Ovary (tissue), 9 donors: Measurements from ENCODE around the gene BLOC1S1. TPM values are rescaled to one million over a fixed set of nuclear protein-coding genes. Genes with fewer than 3 reads are reported as not detected.
A peak's percentile ranks its signal among the peaks of the same experiment; 100 is the strongest.

Experiments used
- DNase-seq, 5 donors: peaks; one replicate each; pipeline ENCODE4 v3.0.0-alpha.2; 2019 to 2020
- H3K27ac ChIP-seq, 2 donors: fragments of 200-600 bp; one replicate each; pipeline versions ENCODE4 v1.5.1 to v1.8.0; 2019 to 2022
- H3K27me3 ChIP-seq: fragments of 200-600 bp; one replicate; pipeline ENCODE4 v1.8.0; 2022
- H3K36me3 ChIP-seq: fragments of 200-600 bp; sonication (generic); one replicate; pipeline ENCODE4 v1.5.1; 2019
- H3K4me1 ChIP-seq: one replicate; pipeline ENCODE4 v1.8.1; 2013; ENCODE audit warnings: mild to moderate bottlenecking, moderate library complexity; ENCODE audit not compliant: insufficient read depth
- H3K4me3 ChIP-seq: fragments of 200-600 bp; sonication (generic); one replicate; pipeline ENCODE4 v1.5.1; 2017
- H3K9me3 ChIP-seq, 2 donors: fragments of 200-600 bp in 1 of 2; sonication (generic) in 1 of 2; one replicate each; pipeline versions ENCODE4 v1.5.1 to v1.8.1; 2013 to 2019; ENCODE audit warnings: mild to moderate bottlenecking in 1 of 2, moderate library complexity in 1 of 2
- CTCF ChIP-seq, 3 donors: fragments of 450-650 bp in 2 of 3; fragments of 200-600 bp in 1 of 3; IDR thresholded peaks; one replicate each; pipeline versions ENCODE4 v1.5.1 to v1.8.0; 2016 to 2022; ENCODE audit warnings: antibody characterized with exemption in 3 of 3, mild to moderate bottlenecking in 1 of 3
- EP300 ChIP-seq: sonication (generic); formaldehyde crosslinking; IDR thresholded peaks from one replicate; pipeline ENCODE4 v1.6.1; 2017; ENCODE audit warnings: antibody characterized with exemption
- POLR2A ChIP-seq: fragments of 450-650 bp; IDR thresholded peaks from one replicate; pipeline ENCODE4 v1.6.1; 2017; ENCODE audit warnings: antibody characterized with exemption, mild to moderate bottlenecking, moderate library complexity
- WGBS, 3 donors: extraction: QIAGEN DNeasy Blood & Tissue Kit in 1 of 3; methylation state at CpG; one replicate each; pipeline versions ENCODE4 v1.1.5 to v1.1.7; 2013 to 2017; 5-methylcytosine and 5-hydroxymethylcytosine counted together
- intact Hi-C, 4 donors: fragments of 100-400 bp; cut with DNase I; formaldehyde crosslinking; loops; one replicate each; pipeline versions ENCODE4 v1.11.0 to v1.15.1; 2022 to 2023
- polyA plus RNA-seq, 2 donors: library from polyadenylated mRNA; stranded (reverse); fragments of 200-250 nt in 1 of 2; fragments of 350-450 nt in 1 of 2; fragmentation: Illumina TruSeq in 1 of 2; extraction: RNeasy Lipid Tissue Mini Kit (QIAGEN cat#74804) in 1 of 2; gene quantifications; one replicate each; pipeline ENCODE4 v1.2.3, GENCODE V29; 2013 to 2014
- total RNA-seq, 7 donors: library from RNA; depleted of rRNA in 2 of 7; stranded (reverse); fragments of >200 nt in 2 of 7; fragmentation: NEBNext Ultra II Directional in 3 of 7; extraction: Animal tissue kit (Norgen Biotek cat#: 25700) in 3 of 7; gene quantifications; one replicate each; pipeline versions ENCODE4 v1.1.0 to v1.2.4, GENCODE V29; 2016 to 2023
- donor health status: DM: no; HTN: no; CAD: no; lungs with moderate emphysema.
- donor health status: DM: no; HTN: no; CAD: no.
- donor health status: Bipolar disorder and iron deficiency.
- donor health status: DM: yes; HTN: yes; CAD: no.
- donor health status: DM: no; HTN: no; CAD: no.
- donor health status: DM: yes; HTN: yes; CAD: no.

The BLOC1S1 gene
- total and polyA plus RNA-seq, 9 donors: 96.0 to 214 (median 120) TPM

GRCh38 chr12:55703901-55704761 is 11.7 kb upstream of the BLOC1S1 start:
- H3K27me3 ChIP-seq: no peaks in the 10 kb centered on the region
- no peaks in the 10 kb centered on the region for H3K36me3 ChIP-seq
- no peak for TF ChIP-seq POLR2A
- no peak for TF ChIP-seq EP300
- TF ChIP-seq CTCF (IDR thresholded peaks at IDR 0.05): no peak
- no peaks in the 10 kb centered on the region for H3K9me3 ChIP-seq
- intact Hi-C loops: no loop called here
- peak in 2 of 5 donors; percentile 24 to 41 for DNase-seq
- no peak overlapping the region for H3K4me3 ChIP-seq
- peaks cover 5% of the 10 kb centered on the region for H3K4me1 ChIP-seq
- H3K27ac ChIP-seq: no peak overlapping the region
- WGBS, 3 donors: 77 to 86% (median 78%) methylated on average over 6 of the region's 6 CpGs

GRCh38 chr12:55704824-55705718 is 10.8 kb upstream of the BLOC1S1 start:
- Histone ChIP-seq H3K4me1 (peaks cover 5% of the 10 kb centered on the region), H3K9me3 (no peaks in the 10 kb centered on the region), H3K36me3 (no peaks in the 10 kb centered on the region), H3K27ac (no peak overlapping the region), H3K27me3 (no peaks in the 10 kb centered on the region), H3K4me3 (no peak overlapping the region)
- TF ChIP-seq EP300 (no peak), CTCF (IDR thresholded peaks at IDR 0.05) (no peak), POLR2A (no peak)
- intact Hi-C loops: no loop called here
- no peak for DNase-seq
- WGBS, 3 donors: 66 to 75% (median 71%) methylated on average over 9 of the region's 9 CpGs

- H3K36me3 ChIP-seq: no peaks in the 10 kb centered on the region
- TF ChIP-seq POLR2A (no peak), CTCF (IDR thresholded peaks at IDR 0.05) (no peak), EP300 (no peak)
- H3K4me1 ChIP-seq: peaks cover 5% of the 10 kb centered on the region
- DNase-seq: no peak
- intact Hi-C loops: no loop called here
- H3K27ac ChIP-seq: no peak overlapping the region
- H3K9me3 ChIP-seq: no peaks in the 10 kb centered on the region
- H3K27me3 ChIP-seq: no peaks in the 10 kb centered on the region
- H3K4me3 ChIP-seq: peak overlapping the region; percentile 13
- WGBS, 3 donors: 49 to 55% (median 53%) methylated on average over 5 of the region's 5 CpGs
Measured at GRCh38 chr12:55705782-55706402, 10.0 kb upstream of the BLOC1S1 start.

GRCh38 chr12:55706568-55707218 is 9.2 kb upstream of the BLOC1S1 start:
- Histone ChIP-seq H3K27ac (no peak overlapping the region), H3K27me3 (no peaks in the 10 kb centered on the region), H3K4me3 (peak overlapping the region; percentile 55), H3K4me1 (peaks cover 5% of the 10 kb centered on the region), H3K9me3 (no peaks in the 10 kb centered on the region), H3K36me3 (no peaks in the 10 kb centered on the region)
- WGBS, 3 donors: 58 to 64% (median 63%) methylated on average over 2 of the region's 2 CpGs
- no peak for TF ChIP-seq CTCF (IDR thresholded peaks at IDR 0.05)
- TF ChIP-seq POLR2A: no peak
- no peak for TF ChIP-seq EP300
- intact Hi-C loops: no loop called here
- no peak for DNase-seq
